Measurements from ENCODE around the gene DBN1. TPM values are rescaled to one million over a fixed set of nuclear protein-coding genes. Genes with fewer than 3 reads are reported as not detected.
A peak's percentile ranks its signal among the peaks of the same experiment; 100 is the strongest.

Gene DBN1
- total RNA-seq, 1 experiment from 2014 or later = 127 TPM

DNA sequence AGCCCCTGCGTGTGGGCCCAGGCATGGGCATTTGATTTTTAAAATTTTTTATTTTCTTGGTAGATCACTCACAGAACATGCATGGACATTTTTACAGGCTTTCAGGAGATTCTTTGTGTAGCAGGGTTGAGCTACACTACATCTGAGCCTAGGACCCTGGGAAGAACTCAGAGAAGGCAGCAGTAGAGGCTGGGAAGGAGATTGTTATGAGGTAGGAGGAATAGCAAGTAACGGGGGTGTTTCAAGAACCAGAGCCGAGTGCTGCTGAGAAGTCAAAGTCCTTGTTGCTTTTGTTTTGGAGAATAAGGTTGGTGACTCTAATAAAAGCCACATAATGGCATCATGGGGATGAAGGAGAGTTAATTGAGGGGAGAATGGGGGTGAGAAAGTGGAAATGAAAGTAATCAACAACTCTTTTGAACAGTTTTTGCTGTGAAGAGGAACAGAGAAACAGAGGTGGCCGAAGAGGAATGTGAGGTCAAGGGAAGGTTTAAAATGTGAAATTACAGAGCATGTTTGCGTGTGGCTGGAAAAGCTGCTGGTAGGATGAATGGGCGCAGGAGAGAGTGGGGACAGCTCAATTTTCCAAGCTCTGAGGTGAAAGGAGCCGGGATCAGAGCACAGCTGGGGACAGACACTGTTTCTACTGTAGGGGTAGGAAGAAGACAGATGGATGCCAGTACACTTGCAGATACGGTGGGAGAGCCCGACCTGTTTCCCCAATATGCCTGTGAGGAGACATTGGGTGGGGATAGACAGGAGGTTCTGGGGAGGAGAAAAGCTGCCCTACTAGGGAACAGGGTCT, 28.6 kb upstream of the DBN1 start:
- H3F3A ChIP-seq (ENCODE audit: low read length, unreplicated experiment) = no peaks in the 10 kb centered on the region
- no peak overlapping the region for H3K4me2 ChIP-seq (ENCODE audit: low read length)
- intact Hi-C loops (cut with micrococcal nuclease) = loop anchor here (1.0 to 5.0 kb wide), 4 partner anchors 47 to 390 kb away; no protein-coding TSS in a partner anchor
- H4K20me1 ChIP-seq (ENCODE audit: low read length) = no peaks in the 10 kb centered on the region
- H3K4me1 ChIP-seq (ENCODE audit: insufficient read depth, low read length) = peaks cover 5% of the 10 kb centered on the region; the same call in 1 of the 2 replicates
- H3K4me3 ChIP-seq (ENCODE audit: low read length) = no peak overlapping the region
- no peaks in the 10 kb centered on the region for H3K9me3 ChIP-seq (ENCODE audit: low read length)
- CTCF ChIA-PET = interaction anchor here (0.7 kb wide), 1 partner anchor 112 kb away, joined by 4 read pairs; no protein-coding TSS in a partner anchor
- no peak overlapping the region for H2AFZ ChIP-seq (ENCODE audit: low read length)
- ATAC-seq (no peak), DNase-seq (no peak)
- no peaks in the 10 kb centered on the region for H3K36me3 ChIP-seq (ENCODE audit: low read depth, low read length)
- no peak for TF ChIP-seq EZH2 (IDR thresholded peaks at IDR 0.05; ENCODE audit: low read length, unreplicated experiment)
- no peak for TF ChIP-seq EZH2phosphoT487 (IDR thresholded peaks at IDR 0.05; ENCODE audit: borderline replicate concordance, low read length)
- TF ChIP-seq, protein P1, sequence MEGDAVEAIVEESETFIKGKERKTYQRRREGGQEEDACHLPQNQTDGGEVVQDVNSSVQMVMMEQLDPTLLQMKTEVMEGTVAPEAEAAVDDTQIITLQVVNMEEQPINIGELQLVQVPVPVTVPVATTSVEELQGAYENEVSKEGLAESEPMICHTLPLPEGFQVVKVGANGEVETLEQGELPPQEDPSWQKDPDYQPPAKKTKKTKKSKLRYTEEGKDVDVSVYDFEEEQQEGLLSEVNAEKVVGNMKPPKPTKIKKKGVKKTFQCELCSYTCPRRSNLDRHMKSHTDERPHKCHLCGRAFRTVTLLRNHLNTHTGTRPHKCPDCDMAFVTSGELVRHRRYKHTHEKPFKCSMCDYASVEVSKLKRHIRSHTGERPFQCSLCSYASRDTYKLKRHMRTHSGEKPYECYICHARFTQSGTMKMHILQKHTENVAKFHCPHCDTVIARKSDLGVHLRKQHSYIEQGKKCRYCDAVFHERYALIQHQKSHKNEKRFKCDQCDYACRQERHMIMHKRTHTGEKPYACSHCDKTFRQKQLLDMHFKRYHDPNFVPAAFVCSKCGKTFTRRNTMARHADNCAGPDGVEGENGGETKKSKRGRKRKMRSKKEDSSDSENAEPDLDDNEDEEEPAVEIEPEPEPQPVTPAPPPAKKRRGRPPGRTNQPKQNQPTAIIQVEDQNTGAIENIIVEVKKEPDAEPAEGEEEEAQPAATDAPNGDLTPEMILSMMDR (conservative IDR thresholded peaks at IDR 0.05; ENCODE audit: low read depth, low read length) = no peak
- no peaks in the 10 kb centered on the region for H3K27me3 ChIP-seq (ENCODE audit: low read length)
- POLR2A ChIA-PET (ENCODE audit: unreplicated experiment) = no interaction called here
- no TSS peak for BruUV-seq (replicated peaks)
- no peak overlapping the region for H3K9ac ChIP-seq (ENCODE audit: low read length)
- H3K79me2 ChIP-seq (ENCODE audit: low read length) = peaks cover 2% of the 10 kb centered on the region; the same call in 1 of the 2 replicates
- no peak overlapping the region for H3K27ac ChIP-seq (ENCODE audit: low read length)
- H3K9me2 ChIP-seq (replicated peaks; ENCODE audit: low read length) = no peaks in the 10 kb centered on the region

DNA sequence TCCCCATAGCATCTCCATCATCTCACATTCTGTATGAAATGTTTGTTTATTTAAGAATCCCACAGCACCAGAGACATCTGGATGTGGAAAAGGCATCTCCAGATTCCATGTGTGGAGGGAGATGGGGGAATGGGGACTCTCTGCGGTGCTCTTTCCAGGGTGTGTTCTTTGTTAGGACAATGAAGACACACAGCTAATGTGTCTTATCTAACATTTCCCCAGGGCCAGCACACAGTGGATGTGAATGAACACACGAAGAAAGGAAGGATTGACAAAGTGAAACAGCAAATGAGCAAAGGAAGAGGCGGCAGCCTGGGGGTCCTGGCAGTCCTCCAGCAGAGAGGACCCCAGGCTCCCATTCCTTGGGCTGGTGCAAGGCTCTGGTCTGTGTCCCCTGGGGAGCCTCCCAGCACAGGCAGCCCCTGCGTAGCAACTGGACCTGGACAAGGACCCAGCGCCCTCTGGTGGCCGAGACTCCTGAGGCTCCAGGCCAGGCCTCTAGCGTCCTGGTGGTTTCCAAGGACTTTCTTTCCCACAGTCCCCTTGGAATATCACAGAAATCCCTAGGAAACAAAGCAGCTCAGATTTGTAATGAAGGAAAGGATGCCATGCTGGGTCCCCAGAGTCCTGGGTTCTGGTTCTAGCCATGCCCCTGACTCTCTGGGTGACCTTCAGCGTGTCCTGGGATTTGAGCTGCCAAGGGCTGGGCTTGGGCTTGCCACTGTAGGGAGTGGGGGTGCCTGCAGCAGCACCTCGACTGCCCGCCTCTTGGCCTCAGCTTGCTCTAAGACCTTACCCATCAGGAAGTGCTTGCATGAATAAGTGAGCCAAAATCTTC, 27.5 kb upstream of the DBN1 start:
- Histone ChIP-seq H2AFZ (ENCODE audit: low read length) (no peak overlapping the region), H3K4me2 (ENCODE audit: low read length) (no peak overlapping the region), H3K4me1 (ENCODE audit: insufficient read depth, low read length) (peaks cover 11% of the 10 kb centered on the region), H3K9me2 (replicated peaks; ENCODE audit: low read length) (no peaks in the 10 kb centered on the region), H3F3A (ENCODE audit: low read length, unreplicated experiment) (peaks cover under 1% of the 10 kb centered on the region), H3K27ac (ENCODE audit: low read length) (no peak overlapping the region), H3K4me3 (ENCODE audit: low read length) (no peak overlapping the region), H3K36me3 (ENCODE audit: low read depth, low read length) (no peaks in the 10 kb centered on the region), H3K9ac (ENCODE audit: low read length) (no peak overlapping the region), H3K9me3 (ENCODE audit: low read length) (no peaks in the 10 kb centered on the region), H3K27me3 (ENCODE audit: low read length) (no peaks in the 10 kb centered on the region), H4K20me1 (ENCODE audit: low read length) (peaks cover under 1% of the 10 kb centered on the region; the same call in 1 of the 2 replicates), H3K79me2 (ENCODE audit: low read length) (peaks cover 11% of the 10 kb centered on the region)
- intact Hi-C loops (cut with micrococcal nuclease) = loop anchor here (1.0 to 5.0 kb wide), 4 partner anchors 46 to 389 kb away; no protein-coding TSS in a partner anchor
- peak; percentile 88 for DNase-seq
- no peak for TF ChIP-seq EZH2 (IDR thresholded peaks at IDR 0.05; ENCODE audit: low read length, unreplicated experiment)
- TF ChIP-seq, protein P1 (conservative IDR thresholded peaks at IDR 0.05; ENCODE audit: low read depth, low read length) = peak; percentile 98
- no peak for TF ChIP-seq EZH2phosphoT487 (IDR thresholded peaks at IDR 0.05; ENCODE audit: borderline replicate concordance, low read length)
- CTCF ChIA-PET = interaction anchor here (0.6 kb wide), 1 partner anchor 110 kb away, joined by 4 read pairs; no protein-coding TSS in a partner anchor
- POLR2A ChIA-PET (ENCODE audit: unreplicated experiment) = no interaction called here
- BruUV-seq (replicated peaks) = no TSS peak
- peak; percentile 48 for ATAC-seq

Data from PC-3 (cell line).